MM.1S (cell line): ENCODE data around the gene MAP2K2.

Experiments
- DNase-seq: peaks from one replicate; pipeline ENCODE4 v3.0.0-alpha.2; 2015
- H2AFZ ChIP-seq: fragments of 300-600 bp; sonication (generic); 2 replicates; pipeline ENCODE4 v1.6.0; 2016; ENCODE audit warnings: antibody characterized with exemption, low read length
- H3F3A ChIP-seq: fragments of 300-600 bp; sonication (generic); 2 replicates; pipeline ENCODE4 v1.6.1; 2016; ENCODE audit warnings: mild to moderate bottlenecking, antibody characterized with exemption, low read length, moderate library complexity, mixed read lengths; ENCODE audit not compliant: insufficient read depth
- H3K27ac ChIP-seq: fragments of 300-600 bp; sonication (generic); 2 replicates; pipeline ENCODE4 v1.5.1; 2016; ENCODE audit warnings: mild to moderate bottlenecking, low read length
- H3K27me3 ChIP-seq: fragments of 300-600 bp; sonication (generic); replicated peaks from 2 replicates; pipeline ENCODE4 v1.6.0; 2016; ENCODE audit warnings: low read length; ENCODE audit not compliant: insufficient read depth
- H3K36me3 ChIP-seq: fragments of 300-600 bp; sonication (generic); replicated peaks from 2 replicates; pipeline ENCODE4 v1.6.1; 2016; ENCODE audit warnings: mild to moderate bottlenecking, low read length, mixed read lengths; ENCODE audit not compliant: insufficient read depth
- H3K4me1 ChIP-seq: fragments of 300-600 bp; sonication (generic); 2 replicates; pipeline ENCODE4 v1.6.1; 2016; ENCODE audit warnings: low read length, mixed read lengths
- H3K4me2 ChIP-seq: fragments of 300-600 bp; sonication (generic); 2 replicates; pipeline ENCODE4 v1.6.0; 2016; ENCODE audit warnings: low read depth, low read length
- H3K4me3 ChIP-seq: fragments of 300-600 bp; sonication (generic); 2 replicates; pipeline ENCODE4 v1.5.1; 2016; ENCODE audit warnings: low read length, mixed read lengths
- H3K79me2 ChIP-seq: fragments of 300-600 bp; sonication (generic); 2 replicates; pipeline ENCODE4 v1.6.1; 2016; ENCODE audit warnings: mixed run types, low read length, mixed read lengths
- H3K9ac ChIP-seq: fragments of 300-600 bp; sonication (generic); 2 replicates; pipeline ENCODE4 v1.6.1; 2016; ENCODE audit warnings: low read length, mixed read lengths
- H3K9me2 ChIP-seq: fragments of 300-600 bp; sonication (generic); replicated peaks from 2 replicates; pipeline ENCODE4 v1.6.1; 2016; ENCODE audit warnings: mild to moderate bottlenecking, low read length, mixed read lengths; ENCODE audit not compliant: insufficient read depth
- H3K9me3 ChIP-seq: fragments of 300-600 bp; sonication (generic); replicated peaks from 2 replicates; pipeline ENCODE4 v1.6.1; 2016; ENCODE audit warnings: mild to moderate bottlenecking, low read length, mixed read lengths; ENCODE audit not compliant: insufficient read depth
- H4K20me1 ChIP-seq: fragments of 300-600 bp; sonication (generic); 2 replicates; pipeline ENCODE4 v1.6.1; 2016; ENCODE audit warnings: mild to moderate bottlenecking, low read length, moderate library complexity, mixed read lengths; ENCODE audit not compliant: insufficient read depth
- CTCF ChIP-seq: fragments of 300-600 bp; sonication (generic); IDR thresholded peaks from 2 replicates; pipeline ENCODE4 v1.5.1; 2016; ENCODE audit warnings: antibody characterized with exemption, low read length, mixed read lengths
- EZH2 ChIP-seq: fragments of 300-600 bp; sonication (generic); optimal IDR thresholded peaks from 2 replicates; pipeline ENCODE3; 2017; ENCODE audit warnings: low read depth, mild to moderate bottlenecking, antibody characterized with exemption, low read length, mixed read lengths
- EZH2phosphoT487 ChIP-seq: fragments of 300-600 bp; sonication (generic); IDR thresholded peaks from 2 replicates; pipeline ENCODE4 v1.6.1; 2018; ENCODE audit warnings: antibody characterized with exemption, low read length

MAP2K2 gene

GRCh38 chr19:4053423-4054324 is 70.2 kb downstream of the MAP2K2 start:
- H3K9me2 ChIP-seq, result no peaks in the 10 kb centered on the region
- H3K9me3 ChIP-seq, result no peaks in the 10 kb centered on the region
- peaks cover 33% of the 10 kb centered on the region for H4K20me1 ChIP-seq
- H3F3A ChIP-seq, result no peaks in the 10 kb centered on the region
- no peak overlapping the region for H3K27ac ChIP-seq
- H3K4me1 ChIP-seq, result no peaks in the 10 kb centered on the region
- no peak overlapping the region for H2AFZ ChIP-seq
- peaks cover 13% of the 10 kb centered on the region for H3K36me3 ChIP-seq
- no peak for DNase-seq
- no peaks in the 10 kb centered on the region for H3K27me3 ChIP-seq
- TF ChIP-seq EZH2phosphoT487, result no peak
- no peak for TF ChIP-seq EZH2
- TF ChIP-seq CTCF, result no peak
- H3K4me3 ChIP-seq, result no peak overlapping the region
- H3K9ac ChIP-seq, result no peak overlapping the region
- no peak overlapping the region for H3K4me2 ChIP-seq
- peaks cover 90% of the 10 kb centered on the region for H3K79me2 ChIP-seq

- Histone ChIP-seq H3K4me2 (no peak overlapping the region), H4K20me1 (peaks cover 39% of the 10 kb centered on the region), H3K4me3 (no peak overlapping the region), H2AFZ (no peak overlapping the region), H3K27me3 (no peaks in the 10 kb centered on the region), H3K79me2 (peaks cover 90% of the 10 kb centered on the region), H3K36me3 (peaks cover 16% of the 10 kb centered on the region), H3K27ac (no peak overlapping the region), H3K9me3 (no peaks in the 10 kb centered on the region), H3K9me2 (no peaks in the 10 kb centered on the region), H3K9ac (no peak overlapping the region), H3F3A (no peaks in the 10 kb centered on the region), H3K4me1 (no peaks in the 10 kb centered on the region)
- DNase-seq, result no peak
- no peak for TF ChIP-seq CTCF
- TF ChIP-seq EZH2phosphoT487, result no peak
- no peak for TF ChIP-seq EZH2
These were observed 70.9 kb downstream of the MAP2K2 start for GRCh38 chr19:4052993-4053422.

GRCh38 chr19:4052114-4052992 is 71.6 kb downstream of the MAP2K2 start:
- H3K79me2 ChIP-seq, result peaks cover 85% of the 10 kb centered on the region

More at GRCh38 chr19:4052114-4052992, 71.6 kb downstream of the MAP2K2 start:
- Histone ChIP-seq H3K36me3 (peaks cover 16% of the 10 kb centered on the region), H3F3A (no peaks in the 10 kb centered on the region), H3K4me1 (no peaks in the 10 kb centered on the region), H3K9ac (no peak overlapping the region), H4K20me1 (peaks cover 35% of the 10 kb centered on the region), H3K4me3 (no peak overlapping the region), H3K4me2 (no peak overlapping the region), H3K27me3 (no peaks in the 10 kb centered on the region), H2AFZ (no peak overlapping the region), H3K9me3 (no peaks in the 10 kb centered on the region), H3K27ac (no peak overlapping the region), H3K9me2 (no peaks in the 10 kb centered on the region)
- TF ChIP-seq EZH2phosphoT487, result no peak
- TF ChIP-seq CTCF, result no peak
- TF ChIP-seq EZH2, result no peak
- DNase-seq, result no peak
